Peyer's patch (tissue), 4 donors: ENCODE results near the gene ABCC4. TPM values are rescaled to one million over a fixed set of nuclear protein-coding genes. Genes with fewer than 3 reads are reported as not detected.

Experiments used
- DNase-seq, 3 donors: peaks; one replicate each; pipeline ENCODE4 v3.0.0-alpha.2; 2017 to 2019
- H3K27ac ChIP-seq, 4 donors: fragments of 200-600 bp; sonication (generic); one replicate each; pipeline ENCODE4 v1.5.1; 2016 to 2019
- H3K27me3 ChIP-seq, 2 donors: fragments of 200-600 bp; sonication (generic); one replicate each; pipeline ENCODE4 v1.5.1; 2019
- H3K36me3 ChIP-seq, 3 donors: fragments of 200-600 bp; sonication (generic); one replicate each; pipeline ENCODE4 v1.5.1; 2016 to 2019
- H3K4me1 ChIP-seq, 4 donors: fragments of 200-600 bp; sonication (generic); one replicate each; pipeline ENCODE4 v1.5.1; 2016 to 2019
- H3K4me3 ChIP-seq, 4 donors: fragments of 200-600 bp; sonication (generic); 1 replicate in 3 of 4; 2 replicates in 1 of 4; pipeline ENCODE4 v1.5.1; 2016 to 2019; ENCODE audit warnings: mild to moderate bottlenecking in 1 of 4
- H3K9me3 ChIP-seq, 4 donors: fragments of 200-600 bp; sonication (generic); one replicate each; pipeline ENCODE4 v1.5.1; 2016 to 2019; ENCODE audit warnings: mild to moderate bottlenecking in 1 of 4
- CTCF ChIP-seq, 6 experiments: fragments of 450-650 bp in 4 of 6; fragments of 200-600 bp in 2 of 6; sonication (generic) in 1 of 6; IDR thresholded peaks; one replicate each; pipeline ENCODE4 v1.5.1; 2017 to 2019; ENCODE audit warnings: antibody characterized with exemption in 6 of 6, mild to moderate bottlenecking in 3 of 6, moderate library complexity in 1 of 6
- POLR2A ChIP-seq, 2 donors: fragments of 450-650 bp; IDR thresholded peaks; one replicate each; pipeline ENCODE4 v1.5.1; 2017; ENCODE audit warnings: antibody characterized with exemption in 2 of 2, mild to moderate bottlenecking in 2 of 2, moderate library complexity in 2 of 2
- total RNA-seq, 4 donors: library from RNA; depleted of rRNA; stranded (reverse); fragments of >200 nt; gene quantifications; one replicate each; pipeline ENCODE4 v1.1.0, GENCODE V29; 2016

ABCC4 gene
- total RNA-seq, 4 donors from 2014 or later: 7.2 to 81.7 (median 13.7) TPM

GRCh38 chr13:94993616-94994015 is 307.6 kb downstream of the ABCC4 start:
- no peak for TF ChIP-seq POLR2A (IDR thresholded peaks at IDR 0.05)

GRCh38 chr13:94992036-94992960 is 309.0 kb downstream of the ABCC4 start:
- Histone ChIP-seq H3K4me1 (no peaks in the 10 kb centered on the region), H3K4me3 (no peak overlapping the region), H3K27ac (no peak overlapping the region), H3K9me3 (no peaks in the 10 kb centered on the region), H3K27me3 (no peaks in the 10 kb centered on the region), H3K36me3 (no peaks in the 10 kb centered on the region)
- no peak for TF ChIP-seq POLR2A (IDR thresholded peaks at IDR 0.05)
- TF ChIP-seq CTCF (IDR thresholded peaks at IDR 0.05): no peak
- DNase-seq: no peak

More at GRCh38 chr13:94993616-94994015, 307.6 kb downstream of the ABCC4 start:
- H3K36me3 ChIP-seq: no peaks in the 10 kb centered on the region
- DNase-seq: no peak
- H3K27ac ChIP-seq: no peak overlapping the region
- H3K9me3 ChIP-seq: no peaks in the 10 kb centered on the region
- H3K27me3 ChIP-seq: no peaks in the 10 kb centered on the region
- H3K4me3 ChIP-seq: no peak overlapping the region
- no peaks in the 10 kb centered on the region for H3K4me1 ChIP-seq

- no peak overlapping the region for H3K4me3 ChIP-seq
- H3K27ac ChIP-seq: no peak overlapping the region
- H3K27me3 ChIP-seq: no peaks in the 10 kb centered on the region
- TF ChIP-seq CTCF (IDR thresholded peaks at IDR 0.05): no peak
- no peak for TF ChIP-seq POLR2A (IDR thresholded peaks at IDR 0.05)
- H3K4me1 ChIP-seq: no peaks in the 10 kb centered on the region
- DNase-seq: no peak
- no peaks in the 10 kb centered on the region for H3K36me3 ChIP-seq
- H3K9me3 ChIP-seq: no peaks in the 10 kb centered on the region
Observed at GRCh38 chr13:94988654-94989053, 312.6 kb downstream of the ABCC4 start.

- no peak for DNase-seq
- Histone ChIP-seq H3K36me3 (no peaks in the 10 kb centered on the region), H3K27ac (no peak overlapping the region), H3K4me1 (no peaks in the 10 kb centered on the region), H3K9me3 (no peaks in the 10 kb centered on the region), H3K27me3 (no peaks in the 10 kb centered on the region), H3K4me3 (no peak overlapping the region)
- TF ChIP-seq CTCF (IDR thresholded peaks at IDR 0.05) (no peak), POLR2A (IDR thresholded peaks at IDR 0.05) (no peak)
Observed at GRCh38 chr13:94987869-94988268, 313.4 kb downstream of the ABCC4 start.

GRCh38 chr13:94987081-94987480 is 314.2 kb downstream of the ABCC4 start:
- Histone ChIP-seq H3K9me3 (no peaks in the 10 kb centered on the region), H3K36me3 (no peaks in the 10 kb centered on the region), H3K4me3 (no peak overlapping the region), H3K27ac (no peak overlapping the region), H3K27me3 (no peaks in the 10 kb centered on the region), H3K4me1 (no peaks in the 10 kb centered on the region)
- no peak for DNase-seq
- TF ChIP-seq CTCF (IDR thresholded peaks at IDR 0.05) (no peak), POLR2A (IDR thresholded peaks at IDR 0.05) (no peak)

- no peak for DNase-seq
- no peak overlapping the region for H3K4me3 ChIP-seq
- no peaks in the 10 kb centered on the region for H3K27me3 ChIP-seq
- no peak overlapping the region for H3K27ac ChIP-seq
- TF ChIP-seq POLR2A (IDR thresholded peaks at IDR 0.05) (no peak), CTCF (IDR thresholded peaks at IDR 0.05) (no peak)
- no peaks in the 10 kb centered on the region for H3K9me3 ChIP-seq
- no peaks in the 10 kb centered on the region for H3K36me3 ChIP-seq
- no peaks in the 10 kb centered on the region for H3K4me1 ChIP-seq
Observed at GRCh38 chr13:94984958-94985357, 316.3 kb downstream of the ABCC4 start.
